ENCODE measurements around the gene DPH7. TPM values are rescaled to one million over a fixed set of nuclear protein-coding genes. Genes with fewer than 3 reads are reported as not detected.

Gene DPH7
- total RNA-seq, 6 experiments from 2014 or later = 18.2 to 20.7 (median 20.1) TPM

DNA sequence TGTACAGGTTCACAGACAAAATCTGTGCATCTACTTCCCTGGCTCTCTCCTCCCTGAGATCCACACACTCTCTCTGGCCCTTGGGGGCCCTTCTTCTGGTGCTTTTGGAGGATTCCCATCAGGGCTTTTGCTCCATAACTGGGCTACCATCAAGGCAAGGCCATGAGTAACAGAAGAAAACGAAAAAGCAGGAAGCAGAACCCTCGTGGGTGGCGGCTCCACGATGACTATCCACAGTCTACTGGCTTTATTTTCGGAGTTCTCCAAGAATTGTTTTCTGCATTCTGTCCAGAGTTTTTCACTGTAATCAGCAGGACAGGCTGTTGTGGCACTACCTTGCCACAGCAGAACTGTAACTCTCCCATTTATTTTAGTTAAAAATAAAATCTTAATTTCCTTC is 48.4 kb downstream of the DPH7 start:
- TF ChIP-seq, protein P1, sequence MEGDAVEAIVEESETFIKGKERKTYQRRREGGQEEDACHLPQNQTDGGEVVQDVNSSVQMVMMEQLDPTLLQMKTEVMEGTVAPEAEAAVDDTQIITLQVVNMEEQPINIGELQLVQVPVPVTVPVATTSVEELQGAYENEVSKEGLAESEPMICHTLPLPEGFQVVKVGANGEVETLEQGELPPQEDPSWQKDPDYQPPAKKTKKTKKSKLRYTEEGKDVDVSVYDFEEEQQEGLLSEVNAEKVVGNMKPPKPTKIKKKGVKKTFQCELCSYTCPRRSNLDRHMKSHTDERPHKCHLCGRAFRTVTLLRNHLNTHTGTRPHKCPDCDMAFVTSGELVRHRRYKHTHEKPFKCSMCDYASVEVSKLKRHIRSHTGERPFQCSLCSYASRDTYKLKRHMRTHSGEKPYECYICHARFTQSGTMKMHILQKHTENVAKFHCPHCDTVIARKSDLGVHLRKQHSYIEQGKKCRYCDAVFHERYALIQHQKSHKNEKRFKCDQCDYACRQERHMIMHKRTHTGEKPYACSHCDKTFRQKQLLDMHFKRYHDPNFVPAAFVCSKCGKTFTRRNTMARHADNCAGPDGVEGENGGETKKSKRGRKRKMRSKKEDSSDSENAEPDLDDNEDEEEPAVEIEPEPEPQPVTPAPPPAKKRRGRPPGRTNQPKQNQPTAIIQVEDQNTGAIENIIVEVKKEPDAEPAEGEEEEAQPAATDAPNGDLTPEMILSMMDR (IDR thresholded peaks at IDR 0.05) = no peak
- H3K4me1 Mint-ChIP-seq (ENCODE audit: low read depth) = peaks cover 23% of the 10 kb centered on the region
- no peak for DNase-seq
- no peak overlapping the region for H3K4me3 Mint-ChIP-seq
- peaks cover 6% of the 10 kb centered on the region for H3K27me3 Mint-ChIP-seq (ENCODE audit: insufficient read depth)
- no peak overlapping the region for H3K27ac Mint-ChIP-seq
- H3K36me3 Mint-ChIP-seq (ENCODE audit: low read depth) = no peaks in the 10 kb centered on the region
- no peaks in the 10 kb centered on the region for H3K9me3 Mint-ChIP-seq

DNA sequence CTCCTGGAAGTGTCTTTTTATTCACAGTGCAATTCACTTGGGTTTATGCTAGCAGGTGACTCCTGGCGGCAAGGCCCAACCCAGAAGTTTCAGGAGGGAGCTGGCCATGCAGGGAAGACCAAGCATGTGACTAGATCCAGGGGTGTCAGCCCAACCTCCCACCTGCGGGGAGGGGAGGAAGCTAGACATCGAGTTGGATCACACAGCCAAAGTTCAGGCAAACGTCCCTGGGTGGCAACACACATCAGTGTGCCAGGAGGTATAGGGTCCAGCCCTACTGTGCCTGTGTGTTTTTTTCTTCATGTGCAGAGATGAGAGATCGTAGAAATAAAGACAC is 53.8 kb downstream of the DPH7 start:
- Mint-ChIP-seq H3K4me3 (no peak overlapping the region), H3K27me3 (ENCODE audit: insufficient read depth) (peaks cover 4% of the 10 kb centered on the region), H3K9me3 (no peaks in the 10 kb centered on the region; the same call in 1 of the 2 replicates), H3K4me1 (ENCODE audit: low read depth) (peaks cover 12% of the 10 kb centered on the region), H3K27ac (no peak overlapping the region), H3K36me3 (ENCODE audit: low read depth) (no peaks in the 10 kb centered on the region)
- DNase-seq = no peak
- TF ChIP-seq, protein P1 (IDR thresholded peaks at IDR 0.05) = no peak

DNA sequence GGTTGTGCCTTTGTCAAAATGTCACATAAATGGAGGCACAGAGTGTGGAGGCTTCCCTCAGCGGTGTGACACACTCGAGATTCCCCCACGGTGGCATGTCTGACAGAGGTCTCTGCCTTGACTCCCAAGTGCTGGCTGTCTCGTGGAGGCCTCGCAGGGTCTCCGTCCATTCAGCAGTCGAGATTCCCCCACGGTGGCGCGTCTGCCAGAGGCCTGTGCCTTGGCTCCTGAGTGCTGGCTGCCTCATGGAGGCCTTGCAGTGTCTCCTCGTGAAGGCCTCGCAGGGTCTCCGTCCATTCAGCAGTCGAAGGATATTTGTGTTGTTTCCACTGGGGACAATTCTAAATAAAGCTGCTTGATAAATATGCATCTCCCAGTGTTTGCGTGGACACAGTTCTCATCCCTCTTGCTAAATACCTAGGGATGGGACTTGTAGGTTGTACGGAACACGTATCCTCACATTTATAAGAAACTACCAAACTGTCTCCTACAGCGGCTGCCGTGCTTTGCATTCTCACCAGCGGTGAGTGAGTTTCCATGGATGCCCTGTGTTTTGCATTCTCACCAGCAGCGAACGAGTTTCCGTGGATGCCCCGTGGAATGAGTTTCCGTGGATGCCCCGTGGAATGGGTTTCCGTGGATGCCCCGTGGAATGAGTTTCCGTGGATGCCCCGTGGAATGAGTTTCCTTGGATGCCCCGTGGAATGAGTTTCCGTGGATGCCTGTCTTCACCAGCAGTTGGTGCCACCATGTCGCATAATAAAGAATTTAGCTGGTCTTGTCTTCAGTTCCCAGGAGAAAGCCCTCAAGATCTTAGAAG is 54.4 kb downstream of the DPH7 start:
- DNase-seq = no peak
- Mint-ChIP-seq H3K36me3 (ENCODE audit: low read depth) (no peaks in the 10 kb centered on the region), H3K4me3 (no peak overlapping the region), H3K27ac (no peak overlapping the region), H3K9me3 (no peaks in the 10 kb centered on the region; the same call in 1 of the 2 replicates), H3K4me1 (ENCODE audit: low read depth) (peaks cover 12% of the 10 kb centered on the region), H3K27me3 (ENCODE audit: insufficient read depth) (peaks cover 4% of the 10 kb centered on the region)
- TF ChIP-seq, protein P1 (IDR thresholded peaks at IDR 0.05) = no peak

DNA sequence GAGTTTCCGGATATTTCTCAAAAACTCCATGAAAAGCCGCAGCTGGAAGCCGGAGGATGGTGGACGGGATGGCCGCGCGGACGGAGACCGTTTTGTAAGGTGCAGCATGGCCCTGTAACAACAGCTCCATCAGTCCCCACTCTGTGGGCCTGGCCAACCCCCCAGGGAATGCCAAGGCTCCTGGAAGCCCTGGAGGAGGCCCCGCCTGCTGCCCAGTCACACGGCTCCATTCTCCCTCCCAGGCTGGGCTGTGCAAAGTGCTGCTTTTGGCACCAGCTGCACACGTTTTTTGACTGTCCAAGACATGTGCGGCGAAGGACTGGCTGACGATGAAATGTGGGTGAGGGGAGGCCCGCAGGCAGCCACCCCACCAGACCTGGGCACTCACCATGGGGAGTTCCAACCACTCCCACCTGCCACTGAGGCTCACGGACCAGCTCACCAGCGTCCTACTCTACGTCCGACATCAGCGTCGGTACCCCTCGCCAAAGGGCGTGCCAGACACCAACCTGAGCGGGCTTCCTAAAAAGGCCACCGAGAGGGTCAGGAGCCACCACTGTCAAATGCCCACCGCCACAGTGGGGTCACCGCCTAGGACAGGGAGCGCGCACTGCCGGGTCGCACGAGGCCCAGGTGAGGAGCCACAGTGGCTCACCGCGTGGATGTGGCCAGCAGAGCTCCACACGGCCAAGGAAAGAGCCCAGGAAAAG is 55.8 kb downstream of the DPH7 start:
- Mint-ChIP-seq H3K36me3 (ENCODE audit: low read depth) (no peaks in the 10 kb centered on the region), H3K9me3 (no peaks in the 10 kb centered on the region; the same call in 1 of the 2 replicates), H3K4me3 (no peak overlapping the region), H3K27me3 (ENCODE audit: insufficient read depth) (no peaks in the 10 kb centered on the region; the same call in 1 of the 2 replicates), H3K27ac (no peak overlapping the region), H3K4me1 (ENCODE audit: low read depth) (peaks cover 12% of the 10 kb centered on the region)
- DNase-seq = no peak
- TF ChIP-seq, protein P1 (IDR thresholded peaks at IDR 0.05) = no peak

DNA sequence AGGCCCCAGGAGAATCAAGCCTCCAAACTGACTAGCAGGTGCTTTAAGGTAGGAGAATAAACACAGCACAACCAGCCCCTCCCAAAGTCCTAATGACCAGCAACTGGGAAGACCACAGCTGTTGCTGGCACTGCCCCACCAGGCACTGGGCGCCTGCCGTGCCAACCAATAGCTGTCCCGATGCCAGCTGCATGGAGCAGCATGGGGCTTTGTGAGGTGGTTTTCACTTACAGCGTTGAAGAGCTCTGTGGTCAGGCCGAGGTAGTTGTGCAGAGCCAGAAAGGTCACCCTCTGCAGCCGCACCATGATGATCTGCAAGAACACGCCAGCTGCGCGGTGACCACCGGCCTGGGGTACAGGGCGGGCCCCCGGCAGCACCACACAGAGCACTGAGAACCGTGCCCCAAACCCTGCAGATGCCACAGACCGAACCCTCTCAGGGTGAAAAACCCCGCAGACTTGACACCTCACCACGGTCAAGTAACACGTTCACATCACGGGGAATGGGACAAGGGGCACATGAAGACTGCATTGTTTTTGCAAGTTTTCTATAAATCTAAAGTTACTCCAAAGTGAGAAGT is 57.2 kb downstream of the DPH7 start:
- H3K27ac Mint-ChIP-seq = no peak overlapping the region
- no peak overlapping the region for H3K4me3 Mint-ChIP-seq
- TF ChIP-seq, protein P1 (IDR thresholded peaks at IDR 0.05) = no peak
- peaks cover 6% of the 10 kb centered on the region; the same call in 1 of the 2 replicates for H3K4me1 Mint-ChIP-seq (ENCODE audit: low read depth)
- H3K36me3 Mint-ChIP-seq (ENCODE audit: low read depth) = no peaks in the 10 kb centered on the region
- no peaks in the 10 kb centered on the region; the same call in 1 of the 2 replicates for H3K9me3 Mint-ChIP-seq
- no peak for DNase-seq
- H3K27me3 Mint-ChIP-seq (ENCODE audit: insufficient read depth) = no peaks in the 10 kb centered on the region; the same call in 1 of the 2 replicates

Data from HFFc6 (cell line).